Activated CD8-positive, alpha-beta memory T cell treated with anti-CD3 and anti-CD28 coated beads, Interleukin-2, amount 50 U/mL, for 24 hours (primary cell): ENCODE data around the gene FHL2.

Source experiments
- DNase-seq: peaks from one replicate; pipeline ENCODE4 v3.0.0-alpha.2; 2020; ENCODE audit errors: extremely low read depth

Gene FHL2

GRCh38 chr2:105313877-105314276 is 85.0 kb downstream of the FHL2 start:
- DNase-seq: no peak
